Fibroblast of upper back skin (primary cell): ENCODE results near the gene NFATC2.

Source experiments
- DNase-seq: peaks from one replicate; pipeline ENCODE4 v3.0.0-alpha.2; 2013

Gene NFATC2

GRCh38 chr20:51536116-51537069 is 6.1 kb downstream of the NFATC2 start:
- DNase-seq = no peak

- no peak for DNase-seq
Measured at GRCh38 chr20:51535674-51536073, 6.8 kb downstream of the NFATC2 start.

- DNase-seq = no peak
Measured at GRCh38 chr20:51535075-51535386, 7.5 kb downstream of the NFATC2 start.

GRCh38 chr20:51533291-51534172 is 9.0 kb downstream of the NFATC2 start:
- peak; percentile 75 for DNase-seq

- peak; percentile 38 for DNase-seq
Measured at GRCh38 chr20:51532577-51533191, 9.8 kb downstream of the NFATC2 start.

- no peak for DNase-seq
Measured at GRCh38 chr20:51531712-51532456, 10.6 kb downstream of the NFATC2 start.

- peak; percentile 24 for DNase-seq
Measured at GRCh38 chr20:51531141-51531710, 11.3 kb downstream of the NFATC2 start.

- DNase-seq = peak; percentile 67
Measured at GRCh38 chr20:51529758-51530157, 12.8 kb downstream of the NFATC2 start.

GRCh38 chr20:51529081-51529681 is 13.3 kb downstream of the NFATC2 start:
- peak; percentile 66 for DNase-seq

- DNase-seq = no peak
Measured at GRCh38 chr20:51528263-51529027, 14.1 kb downstream of the NFATC2 start.

GRCh38 chr20:51526754-51527153 is 15.8 kb downstream of the NFATC2 start:
- no peak for DNase-seq

GRCh38 chr20:51526106-51526470 is 16.4 kb downstream of the NFATC2 start:
- DNase-seq = no peak

- peak; percentile 26 for DNase-seq
Measured at GRCh38 chr20:51525241-51526105, 17.0 kb downstream of the NFATC2 start.

GRCh38 chr20:51523276-51524013 is 19.1 kb downstream of the NFATC2 start:
- no peak for DNase-seq

- DNase-seq = no peak
Measured at GRCh38 chr20:51522207-51522606, 20.3 kb downstream of the NFATC2 start.

GRCh38 chr20:51517839-51518238 is 24.7 kb downstream of the NFATC2 start:
- no peak for DNase-seq

- DNase-seq = no peak
Measured at GRCh38 chr20:51516855-51517254, 25.7 kb downstream of the NFATC2 start.

- DNase-seq = no peak
Measured at GRCh38 chr20:51514836-51515235, 27.7 kb downstream of the NFATC2 start.

- DNase-seq = no peak
Measured at GRCh38 chr20:51514249-51514648, 28.3 kb downstream of the NFATC2 start.
